Stimulated activated CD8-positive, alpha-beta memory T cell treated with anti-CD3 and anti-CD28 coated beads, Interleukin-15, amount 100 ng/mL, for 1 hour (primary cell): ENCODE data around the gene TMED4.
A peak's percentile ranks its signal among the peaks of the same experiment; 100 is the strongest.

Experiments
- DNase-seq: peaks from one replicate; pipeline ENCODE4 v3.0.0-alpha.2; 2020; ENCODE audit warnings: low read depth

The TMED4 gene

DNA sequence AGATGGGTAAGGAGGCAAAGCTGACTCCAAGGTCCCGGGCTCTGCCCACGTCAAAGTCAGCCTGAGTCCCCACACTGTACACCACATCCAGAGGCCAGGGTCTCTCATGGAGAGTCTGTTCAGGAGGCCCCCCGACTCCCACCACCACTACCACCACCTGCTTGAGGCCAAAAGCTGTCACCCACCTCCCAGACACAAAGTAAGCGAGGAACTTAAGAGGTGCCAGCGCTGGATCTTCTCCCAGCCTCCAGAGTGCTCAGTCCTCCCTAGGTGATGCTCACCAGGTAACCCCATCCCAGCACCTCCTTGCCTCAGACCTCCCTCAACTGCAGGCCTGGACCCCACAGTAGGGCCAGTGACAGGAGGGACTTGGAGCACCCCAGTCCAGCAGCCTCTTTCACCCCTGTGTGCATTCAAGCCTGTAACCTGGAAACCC is 41.4 kb downstream of the TMED4 start:
- no peak for DNase-seq

DNA sequence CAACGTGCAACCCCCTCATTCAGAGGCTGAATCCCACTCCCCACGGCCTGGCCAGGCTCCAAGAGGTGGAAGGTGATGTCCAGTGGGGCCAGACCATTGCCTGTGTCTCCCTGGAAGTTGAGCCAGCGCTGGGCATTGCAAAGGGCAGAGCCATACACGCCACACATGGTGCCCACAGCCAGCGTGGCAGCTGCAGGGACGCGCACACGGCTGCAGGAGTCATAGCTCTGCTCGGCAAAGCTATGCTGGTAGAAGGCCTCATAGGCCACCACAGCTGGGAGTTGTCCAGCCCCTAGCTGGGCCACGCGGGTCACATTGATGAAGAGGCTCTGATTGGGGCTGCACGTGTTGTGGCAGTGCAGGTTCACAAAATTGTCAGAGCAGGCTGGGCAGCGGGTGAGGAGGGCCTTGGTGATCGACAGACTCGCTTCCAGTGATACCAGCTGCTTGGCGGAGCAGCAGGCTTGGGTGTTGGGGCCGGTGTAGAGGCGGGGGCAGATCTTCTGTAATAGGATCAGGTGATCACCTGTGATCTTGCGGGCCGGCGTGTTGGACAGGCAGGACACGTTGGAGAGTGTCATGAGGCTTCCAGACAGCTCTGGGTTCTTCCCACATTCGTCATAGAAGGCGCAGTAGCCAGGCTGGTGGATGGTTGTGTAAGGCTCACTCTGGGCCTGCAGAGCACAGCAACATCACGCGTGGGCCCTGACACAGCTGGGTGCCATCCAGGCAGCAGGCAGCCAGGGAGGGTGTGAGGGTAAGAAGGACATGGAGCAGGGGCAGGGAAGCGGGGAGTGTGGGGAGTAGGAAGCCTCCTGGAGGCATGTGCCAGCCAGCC is 42.1 kb downstream of the TMED4 start:
- no peak for DNase-seq

DNA sequence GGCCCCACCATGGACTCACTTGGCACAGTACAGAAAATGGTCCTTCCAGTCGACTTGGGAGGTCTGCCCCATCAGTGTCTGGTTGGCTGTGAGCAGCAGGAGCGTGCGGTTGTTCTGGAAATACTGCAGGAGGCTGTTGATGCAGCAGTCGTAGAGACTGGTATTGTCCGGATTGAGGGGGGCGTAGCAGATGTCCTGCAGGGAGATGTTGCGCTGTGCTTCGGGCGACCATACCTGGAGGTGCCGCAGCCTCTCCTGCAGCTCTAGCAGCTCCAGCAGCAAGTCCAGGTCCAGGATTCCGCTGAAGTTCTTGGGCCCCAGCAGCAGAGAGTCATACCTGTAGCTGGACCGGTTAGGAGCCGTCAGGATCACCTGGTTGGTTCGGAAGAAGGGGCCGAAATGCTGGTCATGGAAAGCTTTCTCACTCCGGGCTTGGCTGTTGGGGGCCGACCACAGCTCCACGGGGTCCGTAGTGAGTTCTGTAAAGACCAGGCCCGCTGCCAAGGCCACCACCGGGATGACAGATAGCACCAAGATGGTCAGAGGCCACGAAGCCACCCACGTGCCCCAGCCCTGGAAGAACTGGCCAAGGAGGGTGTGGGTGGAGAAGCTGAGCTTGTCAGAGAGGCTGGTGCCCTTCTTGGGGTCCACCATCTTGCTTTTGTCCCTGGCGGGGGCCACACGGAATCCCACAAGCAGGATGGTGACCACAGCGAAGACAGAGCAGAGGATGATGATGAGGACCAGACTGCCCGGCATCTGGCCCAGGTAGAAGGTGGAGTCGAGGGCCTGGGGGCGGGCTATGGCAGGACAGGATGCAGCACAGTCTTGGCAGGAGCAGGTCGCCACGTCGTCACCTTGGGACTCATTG is 43.0 kb downstream of the TMED4 start:
- no peak for DNase-seq

DNA sequence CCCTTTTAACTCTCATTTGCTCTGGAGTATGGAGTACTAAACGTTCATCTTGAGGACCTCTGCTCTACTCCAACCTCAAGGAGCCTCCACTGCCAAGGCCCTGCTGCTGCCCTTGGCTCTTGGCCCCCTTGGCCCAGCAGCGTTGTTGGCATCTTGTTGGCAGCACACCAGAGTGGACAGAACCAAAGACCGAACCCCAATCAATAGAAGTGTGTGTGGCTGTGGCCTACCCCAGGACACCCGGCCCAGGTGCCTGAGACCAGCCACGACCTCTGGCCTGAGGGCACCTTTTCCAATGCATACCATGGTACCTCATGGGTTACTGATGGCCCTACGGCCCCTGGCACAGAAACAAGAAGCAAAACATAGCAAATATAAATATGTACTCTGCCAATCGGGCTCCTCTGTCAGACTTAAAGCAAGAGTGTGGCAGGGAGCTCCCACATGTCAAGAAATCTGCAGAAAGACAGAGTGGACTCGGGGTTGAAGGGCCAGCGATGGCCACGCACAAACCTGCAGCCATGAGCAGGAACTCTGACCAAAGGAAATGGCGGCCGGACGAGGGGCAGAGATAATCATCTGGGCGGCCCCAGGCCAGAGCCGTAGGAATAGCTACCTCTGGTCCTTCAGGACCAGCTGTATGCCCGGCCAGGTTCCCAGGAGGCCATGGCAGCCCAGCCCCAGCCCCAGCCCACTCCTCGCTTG is 43.8 kb downstream of the TMED4 start:
- DNase-seq = no peak

DNA sequence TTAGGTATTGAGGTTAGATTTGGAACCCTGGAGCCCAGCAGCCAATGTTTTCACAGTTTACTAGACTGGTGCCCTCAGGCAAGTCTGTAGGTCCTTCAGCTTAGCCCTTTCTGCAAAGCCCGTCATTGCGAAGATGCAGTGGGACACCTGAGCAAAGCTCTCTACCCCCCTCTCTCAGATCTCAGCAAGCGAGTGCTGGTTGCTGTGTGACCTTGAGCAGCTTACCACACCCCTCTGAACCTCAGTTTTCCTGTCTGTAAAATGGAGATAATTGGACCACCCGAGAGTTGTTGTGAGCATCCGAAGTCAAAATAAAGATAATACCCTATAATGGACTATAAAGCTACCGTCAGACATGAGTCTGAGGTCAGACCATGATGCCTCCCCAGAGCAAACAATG is 44.6 kb downstream of the TMED4 start:
- DNase-seq = no peak

DNA sequence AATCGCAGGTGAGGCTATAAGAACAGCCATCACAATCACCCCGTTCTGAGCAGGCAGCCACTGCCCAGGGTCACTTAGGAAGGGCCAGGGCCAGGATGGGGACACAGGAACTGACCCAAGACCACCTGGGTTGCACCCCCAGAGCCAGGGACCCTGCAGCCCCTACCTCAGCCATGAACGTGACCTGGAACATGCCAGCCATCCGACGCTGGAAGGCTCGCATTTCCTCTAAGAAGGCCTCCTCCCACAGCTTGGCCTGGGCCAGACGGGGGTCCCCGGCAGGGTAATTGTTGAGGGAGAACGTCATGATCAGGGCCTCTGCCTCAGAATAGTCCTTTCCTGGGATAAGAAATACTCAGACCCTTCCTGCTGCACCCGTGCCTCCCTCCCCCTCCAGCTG is 45.9 kb downstream of the TMED4 start:
- no peak for DNase-seq

DNA sequence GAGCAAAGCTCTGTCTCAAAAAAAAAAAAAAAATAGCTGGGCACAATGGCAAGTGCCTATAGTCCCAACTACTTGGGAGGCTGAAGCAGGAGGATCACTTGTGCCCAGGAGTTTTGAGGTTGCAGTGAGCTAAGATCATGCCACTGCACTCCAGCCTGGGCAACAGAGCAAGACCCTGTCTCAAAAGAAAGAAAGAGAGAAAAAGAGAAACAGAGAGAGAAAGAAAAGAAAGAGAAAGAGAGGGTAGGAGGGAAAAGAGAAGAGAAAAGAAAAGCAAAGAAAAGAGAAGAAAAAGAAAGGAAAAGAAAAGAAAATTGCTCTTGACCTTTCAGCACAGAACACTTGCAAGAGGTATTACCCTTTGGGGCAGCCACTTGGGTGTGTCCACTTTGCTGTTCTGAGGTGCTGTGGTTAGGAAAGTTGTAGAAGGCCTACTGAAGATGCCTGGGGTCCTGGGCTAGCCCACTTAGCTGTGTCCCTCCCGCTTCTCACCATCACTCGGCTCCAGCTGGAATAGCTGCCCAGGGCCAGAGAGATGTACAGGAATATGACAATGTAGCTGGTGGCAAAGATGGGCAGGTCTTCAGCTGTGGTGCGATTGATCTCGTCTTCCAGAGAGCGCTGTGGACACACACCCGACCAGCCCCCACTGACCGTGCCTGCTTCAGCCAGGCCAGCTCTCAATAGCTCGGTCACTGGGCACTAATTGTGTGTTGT is 46.5 kb downstream of the TMED4 start:
- no peak for DNase-seq

DNA sequence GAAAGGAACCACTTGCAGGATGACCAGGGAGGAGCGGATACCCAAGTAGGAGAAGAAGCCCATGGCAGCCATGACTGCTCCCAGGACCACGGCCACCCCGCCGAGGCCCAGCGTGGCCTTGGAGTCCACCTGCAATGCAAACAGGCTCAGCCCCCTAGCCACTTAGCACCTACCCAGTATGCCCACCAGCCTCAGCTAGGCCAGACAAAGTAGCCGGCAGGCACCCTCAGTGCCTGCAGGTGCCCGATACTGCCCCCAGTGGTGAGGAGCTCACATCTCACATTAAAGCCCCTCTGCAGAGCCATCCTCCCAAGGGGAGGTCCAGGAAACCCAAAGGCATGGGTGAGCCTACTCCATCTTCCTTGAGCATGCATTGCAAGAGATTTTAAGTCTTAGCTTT is 47.5 kb downstream of the TMED4 start:
- DNase-seq = peak; percentile 4

DNA sequence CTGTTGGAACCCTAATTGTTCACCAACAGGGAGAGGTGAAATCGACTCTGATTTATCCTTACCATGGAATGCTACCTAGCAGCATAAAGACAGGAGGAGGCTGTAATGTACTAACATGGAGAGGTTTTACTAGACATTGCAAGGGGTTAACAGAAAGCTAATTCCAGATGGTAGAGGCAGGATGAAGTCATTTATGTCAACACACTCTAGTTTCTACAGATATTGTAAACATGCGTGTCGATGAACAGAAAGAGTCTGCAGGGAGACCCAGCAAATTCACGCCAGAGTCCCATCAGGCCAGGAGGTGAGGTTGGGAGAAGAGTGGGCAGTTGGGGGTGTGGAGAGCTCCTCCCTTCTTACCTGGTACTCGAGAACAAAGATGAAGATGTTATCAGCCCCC is 47.9 kb downstream of the TMED4 start:
- DNase-seq = no peak

DNA sequence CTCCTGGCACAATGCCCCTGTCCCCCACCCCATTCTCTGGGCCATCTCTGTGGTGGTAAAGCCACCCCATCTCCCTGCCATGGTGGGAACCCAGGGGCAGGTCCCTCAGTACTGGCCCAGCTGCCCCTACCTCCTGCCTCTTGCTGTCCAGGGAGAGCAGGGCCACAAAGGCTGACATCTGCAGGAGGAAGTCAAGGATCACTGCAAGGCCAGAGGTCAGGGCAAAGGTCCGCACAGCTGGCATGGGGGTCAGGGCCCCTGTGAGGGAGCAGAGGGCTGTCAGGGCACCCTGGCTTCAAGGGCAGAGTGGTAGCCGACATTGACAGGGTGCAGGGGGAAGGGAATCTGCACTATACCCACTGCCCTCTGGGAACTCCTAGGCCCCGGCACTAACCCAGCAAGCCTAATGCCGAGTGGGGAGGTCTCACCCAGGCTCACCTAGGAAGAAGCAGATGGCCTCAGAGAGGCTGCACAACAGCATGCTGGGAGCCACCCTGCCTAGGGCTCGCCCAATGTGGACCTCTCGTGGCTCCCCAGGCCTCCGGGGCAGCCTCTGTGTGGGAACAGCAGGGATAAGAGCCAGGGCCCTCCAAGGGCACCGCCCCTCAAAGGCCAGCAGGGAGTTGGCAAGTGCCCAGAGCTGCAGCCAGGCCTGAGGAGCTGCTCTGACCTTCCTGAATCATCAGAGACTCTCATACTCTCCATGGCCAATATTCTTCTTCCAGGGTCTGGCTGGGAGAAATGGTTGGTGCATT is 48.6 kb downstream of the TMED4 start:
- DNase-seq = no peak

DNA sequence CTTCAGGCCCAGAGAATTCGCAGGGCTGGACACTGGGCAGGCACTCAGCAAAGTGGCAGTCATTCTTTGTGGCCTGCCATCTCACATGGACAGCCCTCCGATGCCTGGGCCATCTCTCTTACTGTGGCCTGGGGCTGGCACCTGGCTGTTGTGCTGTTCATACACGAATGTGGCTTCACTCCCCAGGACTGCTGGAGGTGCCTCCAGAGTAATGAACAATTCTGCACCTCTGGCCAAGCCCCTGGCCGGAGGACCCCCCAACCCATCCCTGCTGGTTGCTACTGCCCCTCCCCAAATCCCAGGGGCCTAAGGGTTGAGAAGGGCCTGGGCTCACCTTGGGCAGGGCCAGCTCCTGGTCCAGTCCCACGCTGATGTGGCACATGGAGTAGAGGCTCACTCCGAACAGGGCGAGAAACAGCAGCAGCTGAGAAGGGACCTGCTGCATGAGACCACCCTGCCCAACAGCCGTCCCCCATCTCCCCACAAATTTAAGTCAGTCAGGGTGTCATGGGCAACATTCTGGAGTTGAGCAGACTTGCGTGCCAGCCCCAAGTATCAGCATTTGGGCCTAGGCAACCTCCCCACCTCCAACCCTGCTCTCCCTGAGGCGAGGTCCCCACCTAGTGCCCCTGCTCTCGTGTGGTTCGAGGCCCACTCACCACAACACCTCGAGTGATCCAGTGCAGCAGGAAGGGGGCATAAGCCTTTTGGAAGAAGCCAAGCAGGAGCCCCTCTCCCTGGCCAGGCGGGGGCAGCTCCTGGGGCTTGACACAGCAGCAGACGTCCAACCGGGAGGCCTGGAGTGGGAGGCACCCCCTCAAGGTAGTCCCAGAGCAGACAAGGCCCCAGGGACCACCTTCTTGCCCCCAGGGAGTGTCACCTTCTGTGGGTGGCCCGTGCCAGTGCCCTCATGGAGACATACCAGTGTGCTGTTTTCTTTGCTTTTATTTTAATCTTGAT is 50.3 kb downstream of the TMED4 start:
- DNase-seq = no peak

DNA sequence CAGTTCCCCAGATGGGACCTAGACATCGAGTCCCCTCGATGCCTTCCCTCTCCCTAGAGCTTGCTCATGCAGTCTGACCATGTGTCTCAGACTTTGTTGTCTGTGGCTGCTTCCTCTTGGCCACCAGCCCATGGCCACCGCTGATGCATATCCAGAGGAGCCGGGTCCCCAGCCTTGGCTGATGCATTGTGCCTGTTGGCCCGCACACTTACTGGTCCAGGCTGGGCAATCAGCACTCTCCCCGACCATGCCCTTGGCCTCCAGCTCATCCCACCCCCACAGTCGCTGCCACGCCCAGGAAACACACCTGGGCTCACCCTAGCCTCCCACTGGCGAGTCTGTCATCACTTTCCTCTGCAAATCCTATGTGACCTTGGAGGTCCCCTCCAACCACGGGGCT is 51.0 kb downstream of the TMED4 start:
- no peak for DNase-seq
